NCI-H748 (cell line): ENCODE data around the gene SMYD4.

Experiments used
- DNase-seq: peaks from one replicate; lab custom pipeline; 2025; ENCODE audit not compliant: unreplicated experiment; lab: John Stamatoyannopoulos, UW

The SMYD4 gene

DNA sequence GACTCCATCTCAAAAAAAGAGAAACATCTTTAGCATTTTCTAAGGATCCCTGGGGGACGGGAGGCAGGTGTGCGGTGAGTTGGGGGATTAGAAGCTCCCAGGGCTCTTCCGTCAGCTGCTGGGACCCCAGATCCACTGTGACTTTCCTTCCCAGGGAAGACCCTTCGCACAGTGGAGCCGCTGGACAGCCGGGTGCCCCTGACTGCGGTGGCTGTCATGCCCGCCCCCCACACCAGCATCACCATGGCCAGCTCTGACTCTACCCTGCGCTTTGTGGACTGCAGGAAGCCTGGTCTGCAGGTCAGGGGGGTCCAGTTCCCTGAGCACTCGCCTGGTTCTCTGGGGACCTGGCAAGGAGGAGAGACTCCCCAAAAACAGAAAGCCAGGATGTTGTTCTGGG is 94.3 kb downstream of the SMYD4 start:
- DNase-seq, result no peak

GRCh38 chr17:1733759-1734158 is 95.9 kb downstream of the SMYD4 start:
- DNase-seq, result no peak

DNA sequence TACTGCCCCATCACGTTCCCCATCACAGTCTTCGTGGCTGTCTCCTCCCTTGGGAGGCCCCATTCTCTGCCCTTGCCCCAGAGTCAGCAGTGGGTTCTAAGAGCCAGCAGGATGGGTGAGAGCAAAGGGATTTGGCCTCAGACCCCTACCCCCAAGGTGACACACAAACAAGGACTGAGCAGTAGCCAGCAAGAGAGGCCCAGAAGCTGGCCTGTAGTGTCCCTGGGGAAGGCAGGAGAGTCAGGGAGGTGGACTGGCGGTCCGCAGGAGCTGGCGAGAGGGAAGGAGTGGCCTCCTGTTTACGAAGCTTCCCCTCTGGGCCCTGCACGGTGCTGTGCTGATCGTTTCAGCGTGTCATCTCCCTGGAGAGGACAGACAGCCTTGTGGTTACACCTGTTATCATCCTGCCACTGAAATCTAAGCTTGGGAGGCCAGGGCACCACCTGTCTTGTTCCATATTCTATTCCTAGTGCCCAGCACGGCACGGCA is 96.8 kb downstream of the SMYD4 start:
- no peak for DNase-seq

GRCh38 chr17:1732241-1732832 is 97.4 kb downstream of the SMYD4 start:
- DNase-seq, result no peak

GRCh38 chr17:1731194-1731506 is 98.6 kb downstream of the SMYD4 start:
- DNase-seq, result no peak

DNA sequence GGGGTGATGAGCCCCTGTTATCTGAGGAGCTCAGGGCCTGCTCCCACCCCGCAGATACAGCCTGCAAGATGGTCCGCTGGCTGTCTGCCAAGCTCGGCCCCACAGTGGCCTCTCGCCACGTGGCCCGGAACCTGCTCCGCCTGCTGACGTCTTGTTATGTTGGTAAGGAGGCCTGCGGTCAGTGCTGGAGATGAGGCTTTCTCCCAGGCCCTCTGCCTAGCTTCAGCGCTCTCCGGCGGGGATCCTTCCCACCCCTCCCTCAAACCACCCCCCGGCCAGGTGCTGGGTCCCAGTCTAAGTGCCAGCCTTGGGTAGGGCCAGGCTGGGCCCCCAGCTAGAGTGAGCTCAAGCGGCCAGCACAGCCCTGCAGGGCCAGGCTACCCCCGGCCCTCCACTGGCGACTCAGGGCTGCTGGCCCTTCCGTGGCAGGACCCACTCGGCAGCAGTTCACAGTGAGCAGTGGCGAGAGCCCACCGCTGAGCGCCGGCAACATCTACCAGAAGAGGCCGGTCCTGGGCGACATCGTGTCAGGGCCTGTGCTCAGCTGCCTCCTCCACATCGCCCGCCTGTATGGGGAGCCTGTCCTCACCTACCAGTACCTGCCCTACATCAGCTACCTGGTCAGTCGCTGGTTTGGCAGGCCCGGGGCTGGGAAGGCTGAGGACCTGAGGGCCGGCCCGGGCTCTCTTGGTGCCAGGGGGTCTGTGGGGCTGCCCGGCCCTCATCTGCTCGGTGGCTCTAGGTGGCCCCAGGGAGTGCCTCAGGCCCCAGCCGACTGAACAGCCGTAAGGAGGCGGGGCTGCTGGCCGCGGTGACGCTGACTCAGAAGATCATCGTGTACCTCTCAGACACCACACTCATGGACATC is 99.1 kb downstream of the SMYD4 start:
- DNase-seq, result no peak

GRCh38 chr17:1729966-1730325 is 99.8 kb downstream of the SMYD4 start:
- no peak for DNase-seq
